ENCODE data around the gene CDH4. TPM values are rescaled to one million over a fixed set of nuclear protein-coding genes. Genes with fewer than 3 reads are reported as not detected.
A peak's percentile ranks its signal among the peaks of the same experiment; 100 is the strongest.

CDH4 gene
- total RNA-seq, 1 donor from 2014 or later: 8.9 TPM

DNA sequence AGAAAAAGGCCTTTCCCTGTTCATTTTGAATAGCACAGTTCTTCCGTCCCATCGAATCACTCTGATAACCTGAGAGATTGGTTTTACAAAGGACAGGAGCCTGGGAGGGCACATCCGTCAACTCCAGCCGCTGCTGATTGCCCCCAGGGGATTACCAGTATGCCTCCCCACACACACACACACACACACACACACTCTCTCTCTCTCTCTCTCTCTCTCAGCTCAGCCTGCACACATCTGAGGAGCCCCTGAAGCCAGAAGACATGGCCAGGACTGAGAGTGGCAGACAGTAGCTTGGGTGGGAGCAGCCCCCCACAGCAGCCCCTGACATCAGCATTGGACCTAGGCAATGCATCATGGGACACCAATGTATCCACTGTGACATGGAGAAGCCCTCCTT, 13.2 kb upstream of the CDH4 start:
- no peak for DNase-seq (ENCODE audit: low read depth, low spot score)
- TF ChIP-seq, protein P1, sequence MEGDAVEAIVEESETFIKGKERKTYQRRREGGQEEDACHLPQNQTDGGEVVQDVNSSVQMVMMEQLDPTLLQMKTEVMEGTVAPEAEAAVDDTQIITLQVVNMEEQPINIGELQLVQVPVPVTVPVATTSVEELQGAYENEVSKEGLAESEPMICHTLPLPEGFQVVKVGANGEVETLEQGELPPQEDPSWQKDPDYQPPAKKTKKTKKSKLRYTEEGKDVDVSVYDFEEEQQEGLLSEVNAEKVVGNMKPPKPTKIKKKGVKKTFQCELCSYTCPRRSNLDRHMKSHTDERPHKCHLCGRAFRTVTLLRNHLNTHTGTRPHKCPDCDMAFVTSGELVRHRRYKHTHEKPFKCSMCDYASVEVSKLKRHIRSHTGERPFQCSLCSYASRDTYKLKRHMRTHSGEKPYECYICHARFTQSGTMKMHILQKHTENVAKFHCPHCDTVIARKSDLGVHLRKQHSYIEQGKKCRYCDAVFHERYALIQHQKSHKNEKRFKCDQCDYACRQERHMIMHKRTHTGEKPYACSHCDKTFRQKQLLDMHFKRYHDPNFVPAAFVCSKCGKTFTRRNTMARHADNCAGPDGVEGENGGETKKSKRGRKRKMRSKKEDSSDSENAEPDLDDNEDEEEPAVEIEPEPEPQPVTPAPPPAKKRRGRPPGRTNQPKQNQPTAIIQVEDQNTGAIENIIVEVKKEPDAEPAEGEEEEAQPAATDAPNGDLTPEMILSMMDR (conservative IDR thresholded peaks at IDR 0.05): no peak
- Mint-ChIP-seq H3K27ac (ENCODE audit: unreplicated experiment) (peak overlapping the region; percentile 86), H3K27me3 (ENCODE audit: low read depth) (peaks cover 23% of the 10 kb centered on the region), H3K4me1 (no peaks in the 10 kb centered on the region), H3K36me3 (ENCODE audit: low read depth) (no peaks in the 10 kb centered on the region), H3K4me3 (no peak overlapping the region), H3K9me3 (no peaks in the 10 kb centered on the region)

DNA sequence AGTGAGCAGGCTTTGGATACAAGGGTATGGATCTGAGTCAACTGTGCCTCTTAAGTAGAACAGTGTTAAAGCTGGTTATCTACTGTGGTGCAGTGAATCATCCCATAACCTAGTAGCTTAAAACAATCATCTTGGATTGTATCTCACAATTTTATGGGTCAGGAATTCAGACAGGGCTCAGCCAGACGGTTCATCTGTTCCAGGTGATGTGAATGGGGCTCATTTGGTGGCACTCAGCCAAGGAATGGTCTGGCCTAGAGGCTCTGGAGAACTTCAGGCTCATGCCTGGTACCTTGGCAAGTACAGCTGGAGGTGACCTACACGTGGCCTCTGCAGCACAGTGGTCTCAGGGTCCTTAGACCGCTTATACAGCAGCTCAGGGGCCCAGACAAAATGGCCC, 11.2 kb upstream of the CDH4 start:
- no peak overlapping the region for H3K4me3 Mint-ChIP-seq
- no peak overlapping the region for H3K27ac Mint-ChIP-seq (ENCODE audit: unreplicated experiment)
- H3K4me1 Mint-ChIP-seq: no peaks in the 10 kb centered on the region
- H3K9me3 Mint-ChIP-seq: no peaks in the 10 kb centered on the region
- no peak for DNase-seq (ENCODE audit: low read depth, low spot score)
- no peaks in the 10 kb centered on the region for H3K36me3 Mint-ChIP-seq (ENCODE audit: low read depth)
- TF ChIP-seq, protein P1 (conservative IDR thresholded peaks at IDR 0.05): no peak
- H3K27me3 Mint-ChIP-seq (ENCODE audit: low read depth): peaks cover 30% of the 10 kb centered on the region

DNA sequence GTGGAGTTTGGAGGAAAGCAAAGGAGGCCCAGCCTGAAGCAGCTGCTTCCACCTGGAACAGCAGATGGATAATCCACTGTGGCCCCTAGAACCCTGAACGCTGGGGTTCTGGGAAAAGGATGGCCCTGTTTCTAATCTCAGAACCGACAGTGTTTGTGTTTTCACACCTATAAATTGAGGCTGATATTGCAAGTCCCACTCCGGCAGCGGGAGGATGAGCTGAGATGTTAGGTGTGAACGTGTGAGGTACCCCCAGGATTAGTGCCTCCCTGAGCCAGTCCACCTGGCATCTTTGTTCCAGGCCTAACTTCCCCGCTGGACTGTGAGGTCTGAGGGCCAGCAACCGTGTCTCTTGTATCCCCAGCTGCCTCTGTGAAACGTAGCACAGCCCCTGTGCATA, 7.8 kb upstream of the CDH4 start:
- H3K27ac Mint-ChIP-seq (ENCODE audit: unreplicated experiment): no peak overlapping the region
- H3K9me3 Mint-ChIP-seq: no peaks in the 10 kb centered on the region
- no peaks in the 10 kb centered on the region for H3K4me1 Mint-ChIP-seq
- peaks cover 40% of the 10 kb centered on the region for H3K27me3 Mint-ChIP-seq (ENCODE audit: low read depth)
- no peaks in the 10 kb centered on the region for H3K36me3 Mint-ChIP-seq (ENCODE audit: low read depth)
- no peak for DNase-seq (ENCODE audit: low read depth, low spot score)
- no peak overlapping the region for H3K4me3 Mint-ChIP-seq
- TF ChIP-seq, protein P1 (conservative IDR thresholded peaks at IDR 0.05): no peak

DNA sequence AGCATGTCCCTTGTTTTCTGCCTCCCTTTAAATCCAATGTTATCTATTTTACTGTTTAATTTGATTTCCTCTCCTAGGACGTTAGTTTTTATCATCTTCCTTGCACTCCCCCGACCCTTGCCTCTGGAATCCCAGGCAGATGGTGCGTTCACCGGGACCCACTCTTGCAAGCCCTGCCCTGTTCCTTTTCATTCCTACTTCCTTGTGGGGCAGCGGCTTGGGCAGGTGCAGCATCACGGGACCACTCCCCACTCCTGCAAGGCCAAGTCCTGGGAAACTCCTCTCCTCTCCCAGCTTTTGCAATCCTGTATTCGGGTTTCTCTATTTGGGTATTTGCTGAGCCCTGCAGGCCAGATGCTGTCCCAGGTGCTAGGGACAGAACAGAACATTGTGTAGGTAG, 5.8 kb upstream of the CDH4 start:
- no peak overlapping the region for H3K27ac Mint-ChIP-seq (ENCODE audit: unreplicated experiment)
- H3K4me3 Mint-ChIP-seq: no peak overlapping the region
- no peaks in the 10 kb centered on the region for H3K36me3 Mint-ChIP-seq (ENCODE audit: low read depth)
- H3K9me3 Mint-ChIP-seq: no peaks in the 10 kb centered on the region
- TF ChIP-seq, protein P1 (conservative IDR thresholded peaks at IDR 0.05): no peak
- no peak for DNase-seq (ENCODE audit: low read depth, low spot score)
- peaks cover 57% of the 10 kb centered on the region for H3K27me3 Mint-ChIP-seq (ENCODE audit: low read depth)
- peaks cover 3% of the 10 kb centered on the region for H3K4me1 Mint-ChIP-seq

DNA sequence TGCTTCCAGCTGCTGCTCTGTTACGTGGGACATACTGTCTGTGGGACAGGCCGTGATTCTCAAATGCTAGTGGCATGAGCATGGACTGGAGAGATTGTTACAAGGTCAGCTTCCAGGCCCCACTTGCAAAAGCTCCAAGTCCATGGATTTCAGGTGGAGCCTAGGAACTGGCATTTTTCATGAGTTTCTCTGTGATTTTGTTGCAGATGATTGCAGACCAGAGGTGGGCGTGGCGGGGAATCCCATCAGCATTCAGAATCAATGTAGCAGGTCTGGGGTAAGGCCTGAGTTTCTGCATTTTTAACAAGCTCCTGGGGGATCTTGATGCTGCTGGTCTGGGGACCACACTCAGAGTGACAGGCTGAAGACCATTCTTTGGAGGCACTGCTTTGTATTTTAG, 2.4 kb upstream of the CDH4 start:
- Mint-ChIP-seq H3K27me3 (ENCODE audit: low read depth) (peaks cover 59% of the 10 kb centered on the region), H3K4me3 (peak overlapping the region; percentile 62), H3K27ac (ENCODE audit: unreplicated experiment) (no peak overlapping the region), H3K4me1 (peaks cover 10% of the 10 kb centered on the region), H3K9me3 (no peaks in the 10 kb centered on the region), H3K36me3 (ENCODE audit: low read depth) (no peaks in the 10 kb centered on the region)
- DNase-seq (ENCODE audit: low read depth, low spot score): no peak
- TF ChIP-seq, protein P1 (conservative IDR thresholded peaks at IDR 0.05): no peak

Measured in neural crest cell (in vitro differentiated cells).